Caco-2 (cell line): ENCODE data around the gene ZNF28. TPM values are rescaled to one million over a fixed set of nuclear protein-coding genes. Genes with fewer than 3 reads are reported as not detected.
A peak's percentile ranks its signal among the peaks of the same experiment; 100 is the strongest.

Experiments used
- BruUV-seq: library from RNA; stranded (reverse); fragments of 400-500 nt; replicated peaks from 2 replicates; lab custom pipeline; 2021; lab: Mats Ljungman, UMichigan
- CTCF ChIA-PET: fragments of 300-600 bp; sonication (Branson Sonifier 250); formaldehyde crosslinking; loops from one replicate; lab custom pipeline; 2022; ENCODE audit warnings: antibody characterized with exemption; lab: Charles Lee
- POLR2A ChIA-PET: fragments of 300-600 bp; sonication (Branson Sonifier 250); formaldehyde crosslinking; loops from one replicate; lab custom pipeline; 2022; ENCODE audit warnings: antibody characterized with exemption; lab: Charles Lee
- DNase-seq, 2 experiments: peaks; one replicate each; pipeline versions ENCODE4 v3.0.0 to v3.0.0-alpha.2; 2020 to 2022
- H3K27me3 ChIP-seq: replicated peaks from 2 replicates; pipeline ENCODE4 v1.6.0; 2011; ENCODE audit warnings: low read length; ENCODE audit not compliant: control insufficient read depth, insufficient read depth
- H3K36me3 ChIP-seq: 2 replicates; pipeline ENCODE4 v1.5.1; 2011; ENCODE audit warnings: low read length; ENCODE audit not compliant: control insufficient read depth, insufficient read depth
- H3K4me1 ChIP-seq: fragments of 250-450 bp; sonication (Bioruptor Pico); 2 replicates; pipeline ENCODE4 v1.5.1; 2020; ENCODE audit warnings: mild to moderate bottlenecking
- H3K4me3 ChIP-seq: 2 replicates; pipeline ENCODE4 v1.5.1; 2011; ENCODE audit warnings: low read depth, mild to moderate bottlenecking, control low read depth, low read length
- H3K9me3 ChIP-seq: fragments of 250-450 bp; sonication (Bioruptor Pico); 2 replicates; pipeline ENCODE4 v1.5.1; 2020; ENCODE audit warnings: mild to moderate bottlenecking, moderate library complexity
- H3K27ac Mint-ChIP-seq: one replicate; pipeline ENCODE4 v1.8.0; 2022; ENCODE audit warnings: mixed read lengths; ENCODE audit not compliant: unreplicated experiment
- H3K27me3 Mint-ChIP-seq: one replicate; pipeline ENCODE4 v1.8.0; 2022; ENCODE audit warnings: mixed read lengths; ENCODE audit not compliant: insufficient read depth, unreplicated experiment
- H3K36me3 Mint-ChIP-seq: one replicate; pipeline ENCODE4 v1.8.0; 2022; ENCODE audit warnings: mild to moderate bottlenecking, mixed read lengths; ENCODE audit not compliant: insufficient read depth, unreplicated experiment
- H3K4me1 Mint-ChIP-seq: one replicate; pipeline ENCODE4 v1.8.0; 2022; ENCODE audit warnings: low read depth, mixed read lengths; ENCODE audit not compliant: unreplicated experiment
- H3K4me3 Mint-ChIP-seq: one replicate; pipeline ENCODE4 v1.8.0; 2022; ENCODE audit warnings: mild to moderate bottlenecking, moderate library complexity, mixed read lengths; ENCODE audit not compliant: unreplicated experiment
- H3K9me3 Mint-ChIP-seq: one replicate; pipeline ENCODE4 v1.8.0; 2022; ENCODE audit warnings: mixed read lengths; ENCODE audit not compliant: unreplicated experiment
- intact Hi-C: fragments of 100-400 bp; cut with micrococcal nuclease; formaldehyde crosslinking; loops from one replicate; pipeline ENCODE4 v1.10.0; 2022; ENCODE audit not compliant: unreplicated experiment
- total RNA-seq: library from RNA; stranded (reverse); gene quantifications from 2 replicates; pipeline ENCODE4 v1.2.3, GENCODE V29; 2022
- TF ChIP-seq, protein P1 (sequence below), 2 experiments: fragments of 200-600 bp in 1 of 2; IDR thresholded peaks; 1 replicate in 1 of 2; 2 replicates in 1 of 2; pipeline versions ENCODE4 v1.5.1 to v1.8.0; 2011 to 2022; ENCODE audit warnings: antibody characterized with exemption in 1 of 2, control low read depth in 1 of 2, inconsistent platforms in 1 of 2, low read depth in 1 of 2, low read length in 1 of 2, mild to moderate bottlenecking in 1 of 2, moderate library complexity in 1 of 2; ENCODE audit not compliant: insufficient read depth in 1 of 2, severe bottlenecking in 1 of 2, unreplicated experiment in 1 of 2

Gene ZNF28
- total RNA-seq, 1 experiment from 2014 or later, result 27.2 TPM

DNA sequence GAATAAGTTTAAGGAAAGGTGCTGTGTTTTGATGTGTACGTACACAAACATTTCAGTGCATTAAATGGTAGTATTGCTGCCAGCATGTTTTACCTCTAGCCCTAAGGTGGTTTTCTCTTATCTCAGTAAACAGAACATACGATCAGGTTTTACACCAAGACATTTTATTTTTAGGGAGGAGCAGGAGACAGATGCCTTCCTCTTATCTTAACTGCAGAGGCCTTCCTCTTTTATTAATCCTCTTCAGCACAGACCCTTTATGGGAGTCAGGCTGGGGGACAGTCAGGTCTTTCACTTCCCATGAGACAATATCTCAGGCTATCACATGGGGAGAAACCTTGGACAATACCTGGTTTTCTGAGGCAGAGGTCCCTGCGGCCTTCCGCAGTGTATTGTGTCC is 71.7 kb downstream of the ZNF28 start:
- H3K9me3 ChIP-seq, result peaks cover 3% of the 10 kb centered on the region; the same call in 1 of the 2 replicates
- H3K36me3 Mint-ChIP-seq, result no peaks in the 10 kb centered on the region
- BruUV-seq, result no TSS peak
- no peaks in the 10 kb centered on the region for H3K36me3 ChIP-seq
- ChIA-PET POLR2A (no interaction called here), CTCF (no interaction called here)
- no peak overlapping the region for H3K27ac Mint-ChIP-seq
- H3K4me3 Mint-ChIP-seq, result no peak overlapping the region
- peaks cover 6% of the 10 kb centered on the region for H3K4me1 Mint-ChIP-seq
- no peak for DNase-seq
- peaks cover 13% of the 10 kb centered on the region for H3K9me3 Mint-ChIP-seq
- no peaks in the 10 kb centered on the region for H3K27me3 Mint-ChIP-seq
- peaks cover 5% of the 10 kb centered on the region; the same call in 1 of the 2 replicates for H3K4me1 ChIP-seq
- no peaks in the 10 kb centered on the region for H3K27me3 ChIP-seq
- TF ChIP-seq, protein P1, sequence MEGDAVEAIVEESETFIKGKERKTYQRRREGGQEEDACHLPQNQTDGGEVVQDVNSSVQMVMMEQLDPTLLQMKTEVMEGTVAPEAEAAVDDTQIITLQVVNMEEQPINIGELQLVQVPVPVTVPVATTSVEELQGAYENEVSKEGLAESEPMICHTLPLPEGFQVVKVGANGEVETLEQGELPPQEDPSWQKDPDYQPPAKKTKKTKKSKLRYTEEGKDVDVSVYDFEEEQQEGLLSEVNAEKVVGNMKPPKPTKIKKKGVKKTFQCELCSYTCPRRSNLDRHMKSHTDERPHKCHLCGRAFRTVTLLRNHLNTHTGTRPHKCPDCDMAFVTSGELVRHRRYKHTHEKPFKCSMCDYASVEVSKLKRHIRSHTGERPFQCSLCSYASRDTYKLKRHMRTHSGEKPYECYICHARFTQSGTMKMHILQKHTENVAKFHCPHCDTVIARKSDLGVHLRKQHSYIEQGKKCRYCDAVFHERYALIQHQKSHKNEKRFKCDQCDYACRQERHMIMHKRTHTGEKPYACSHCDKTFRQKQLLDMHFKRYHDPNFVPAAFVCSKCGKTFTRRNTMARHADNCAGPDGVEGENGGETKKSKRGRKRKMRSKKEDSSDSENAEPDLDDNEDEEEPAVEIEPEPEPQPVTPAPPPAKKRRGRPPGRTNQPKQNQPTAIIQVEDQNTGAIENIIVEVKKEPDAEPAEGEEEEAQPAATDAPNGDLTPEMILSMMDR (IDR thresholded peaks at IDR 0.05; ENCODE audit: insufficient read depth in 1 of 2, low read depth in 1 of 2, low read length in 1 of 2, severe bottlenecking in 1 of 2, unreplicated experiment in 1 of 2), result no peak
- no peak overlapping the region for H3K4me3 ChIP-seq
- intact Hi-C loops, result loop anchor here (10.0 kb wide), 1 partner anchor 505 kb away; no protein-coding TSS in a partner anchor

- no peaks in the 10 kb centered on the region for H3K27me3 ChIP-seq
- ChIA-PET POLR2A (no interaction called here), CTCF (no interaction called here)
- Mint-ChIP-seq H3K9me3 (peaks cover 20% of the 10 kb centered on the region), H3K4me1 (peaks cover 6% of the 10 kb centered on the region), H3K4me3 (no peak overlapping the region), H3K27ac (no peak overlapping the region), H3K36me3 (no peaks in the 10 kb centered on the region), H3K27me3 (no peaks in the 10 kb centered on the region)
- TF ChIP-seq, protein P1 (IDR thresholded peaks at IDR 0.05; ENCODE audit: insufficient read depth in 1 of 2, low read depth in 1 of 2, low read length in 1 of 2, severe bottlenecking in 1 of 2, unreplicated experiment in 1 of 2), result peak; percentile 16 to 41
- intact Hi-C loops, result loop anchor here (1.0 to 10.0 kb wide), 2 partner anchors 110 to 504 kb away; partner anchors contain the start of gene ZNF83
- H3K9me3 ChIP-seq, result peaks cover 6% of the 10 kb centered on the region; the same call in 1 of the 2 replicates
- no peak overlapping the region for H3K4me3 ChIP-seq
- H3K36me3 ChIP-seq, result no peaks in the 10 kb centered on the region
- H3K4me1 ChIP-seq, result peaks cover 5% of the 10 kb centered on the region; the same call in 1 of the 2 replicates
- peak in 1 of 2 experiments; percentile 50 for DNase-seq
- no TSS peak for BruUV-seq
Measured at GRCh38 chr19:52748336-52748950, 73.0 kb downstream of the ZNF28 start.

Other genes with a start within 250 kb of the ZNF28 start
- 36.8 and 39.4 TPM in 2 replicates for gene ZNF83, start 183.3 kb downstream of the ZNF28 start, total RNA-seq
- 27.5 and 28.5 TPM in 2 replicates for gene ZNF611, start 86.6 kb downstream of the ZNF28 start, total RNA-seq
- 18.8 and 21.1 TPM in 2 replicates for gene ZNF600, start 34.8 kb downstream of the ZNF28 start, total RNA-seq
- gene ZNF468, start 36.0 kb upstream of the ZNF28 start, total RNA-seq, result 29.1 and 35.8 TPM in 2 replicates
- gene ZNF320, start 76.0 kb upstream of the ZNF28 start, total RNA-seq, result 14.7 and 15.5 TPM in 2 replicates
- 7.3 and 9.0 TPM in 2 replicates for gene ZNF888, start 101.8 kb upstream of the ZNF28 start, total RNA-seq
- 8.8 and 11.5 TPM in 2 replicates for gene ZNF816, start 141.2 kb upstream of the ZNF28 start, total RNA-seq
- gene ERVV-1, start 192.3 kb upstream of the ZNF28 start, total RNA-seq, result not detected in 2 replicates
- 0.11 and 0.21 TPM in 2 replicates for gene ERVV-2, start 223.1 kb upstream of the ZNF28 start, total RNA-seq